GM23338 (cell line): ENCODE data around the gene CHST11. TPM values are rescaled to one million over a fixed set of nuclear protein-coding genes. Genes with fewer than 3 reads are reported as not detected.
A peak's percentile ranks its signal among the peaks of the same experiment; 100 is the strongest.

Experiments used
- ATAC-seq: fragments of 200-7000 bp; cut with Tn5 transposase; 3 replicates; pipeline ENCODE4 v1.9.1; 2020
- DNase-seq: peaks from one replicate; pipeline ENCODE4 v3.0.0-alpha.2; 2015; ENCODE audit warnings: low spot score
- H2AFZ ChIP-seq: fragments of 200-600 bp; sonication (generic); 2 replicates; pipeline ENCODE4 v1.8.0; 2016; ENCODE audit warnings: antibody characterized with exemption, mild to moderate bottlenecking, moderate library complexity
- H3F3A ChIP-seq: fragments of 200-600 bp; sonication (generic); replicated peaks from 2 replicates; pipeline ENCODE4 v1.8.0; 2017; ENCODE audit warnings: antibody characterized with exemption, mixed run types, low read depth
- H3K27ac ChIP-seq: fragments of 200-600 bp; sonication (generic); 2 replicates; pipeline ENCODE4 v1.6.1; 2016; ENCODE audit warnings: low read depth
- H3K27me3 ChIP-seq: fragments of 200-600 bp; sonication (generic); 2 replicates; pipeline ENCODE4 v1.8.0; 2016; ENCODE audit warnings: mild to moderate bottlenecking, mixed run types, moderate library complexity; ENCODE audit not compliant: insufficient read depth
- H3K36me3 ChIP-seq: fragments of 200-600 bp; sonication (generic); 2 replicates; pipeline ENCODE4 v1.8.0; 2016; ENCODE audit warnings: mild to moderate bottlenecking; ENCODE audit not compliant: insufficient read depth
- H3K4me1 ChIP-seq: fragments of 200-600 bp; sonication (generic); 2 replicates; pipeline ENCODE4 v1.8.0; 2016; ENCODE audit warnings: mild to moderate bottlenecking, moderate library complexity; ENCODE audit not compliant: insufficient read depth
- H3K4me2 ChIP-seq: fragments of 200-600 bp; sonication (generic); 2 replicates; pipeline ENCODE4 v1.7.1; 2017; ENCODE audit warnings: mixed run types
- H3K4me3 ChIP-seq: fragments of 200-600 bp; sonication (generic); 2 replicates; pipeline ENCODE4 v1.6.1; 2016; ENCODE audit warnings: mixed run types
- H3K79me2 ChIP-seq: fragments of 200-600 bp; sonication (generic); replicated peaks from 2 replicates; pipeline ENCODE4 v1.8.0; 2017; ENCODE audit warnings: mild to moderate bottlenecking; ENCODE audit not compliant: insufficient read depth
- H3K9me2 ChIP-seq: fragments of 200-600 bp; sonication (generic); 2 replicates; pipeline ENCODE4 v1.8.0; 2017; ENCODE audit not compliant: insufficient read depth
- H4K20me1 ChIP-seq: fragments of 200-600 bp; sonication (generic); replicated peaks from 2 replicates; pipeline ENCODE4 v1.8.0; 2017; ENCODE audit warnings: mild to moderate bottlenecking; ENCODE audit not compliant: insufficient read depth
- H3K27ac Mint-ChIP-seq: 2 replicates; pipeline ENCODE4 v1.8.0; 2020; ENCODE audit warnings: inconsistent platforms, mild to moderate bottlenecking, moderate library complexity, mixed read lengths
- H3K27me3 Mint-ChIP-seq: 3 replicates; pipeline ENCODE4 v1.8.0; 2022; ENCODE audit warnings: low read depth, mild to moderate bottlenecking, moderate library complexity, mixed read lengths, inconsistent platforms; ENCODE audit not compliant: insufficient read depth, poor library complexity
- H3K36me3 Mint-ChIP-seq: 3 replicates; pipeline ENCODE4 v1.8.0; 2021; ENCODE audit warnings: low read depth, mild to moderate bottlenecking, inconsistent platforms, moderate library complexity, mixed read lengths
- H3K4me1 Mint-ChIP-seq: 3 replicates; pipeline ENCODE4 v1.8.0; 2020; ENCODE audit warnings: mild to moderate bottlenecking, inconsistent platforms, mixed read lengths
- H3K4me3 Mint-ChIP-seq: 3 replicates; pipeline ENCODE4 v1.8.0; 2021; ENCODE audit warnings: moderate library complexity, mild to moderate bottlenecking, inconsistent platforms, mixed read lengths
- H3K9me3 Mint-ChIP-seq: 3 replicates; pipeline ENCODE4 v1.8.0; 2020; ENCODE audit warnings: moderate library complexity, mild to moderate bottlenecking, inconsistent platforms, mixed read lengths
- CREB1 ChIP-seq: fragments of 250-450 bp; sonication (Bioruptor Pico); IDR thresholded peaks from 2 replicates; pipeline ENCODE4 v1.5.0; 2020; ENCODE audit warnings: low read depth, mild to moderate bottlenecking, moderate library complexity
- CTCF ChIP-seq, 2 experiments: fragments of 200-600 bp in 1 of 2; sonication (generic) in 1 of 2; conservative IDR thresholded peaks; 2 replicates each; pipeline versions ENCODE4 v1.5.1 to v1.6.1; 2016 to 2017; ENCODE audit warnings: antibody characterized with exemption in 2 of 2, low read depth in 2 of 2, mild to moderate bottlenecking in 2 of 2, moderate library complexity in 1 of 2
- ETS1 ChIP-seq: IDR thresholded peaks from 2 replicates; pipeline ENCODE4 v1.6.1; 2016; ENCODE audit warnings: antibody characterized with exemption
- EZH2 ChIP-seq: fragments of 200-600 bp; sonication (generic); IDR thresholded peaks from one replicate; pipeline ENCODE4 v1.8.0; 2017; ENCODE audit warnings: antibody characterized with exemption, mild to moderate bottlenecking, low read depth; ENCODE audit not compliant: unreplicated experiment
- EZH2phosphoT487 ChIP-seq: fragments of 200-600 bp; sonication (generic); IDR thresholded peaks from one replicate; pipeline ENCODE4 v1.8.1; 2018; ENCODE audit warnings: antibody characterized with exemption; ENCODE audit not compliant: unreplicated experiment
- JUNB ChIP-seq: IDR thresholded peaks from one replicate; pipeline ENCODE4 v1.6.1; 2016; ENCODE audit warnings: antibody characterized with exemption; ENCODE audit not compliant: unreplicated experiment
- NANOG ChIP-seq: IDR thresholded peaks from 2 replicates; pipeline ENCODE4 v1.6.1; 2016; ENCODE audit warnings: antibody characterized with exemption, borderline replicate concordance
- POLR2AphosphoS5 ChIP-seq: IDR thresholded peaks from 2 replicates; pipeline ENCODE4 v1.6.1; 2016; ENCODE audit warnings: antibody characterized with exemption, low read depth
- STAT1 ChIP-seq: IDR thresholded peaks from one replicate; pipeline ENCODE4 v1.6.1; 2016; ENCODE audit warnings: antibody characterized with exemption; ENCODE audit not compliant: unreplicated experiment
- ZNF114 ChIP-seq: fragments of 250-450 bp; sonication (Bioruptor Pico); IDR thresholded peaks from 2 replicates; pipeline ENCODE4 v1.5.0; 2020; ENCODE audit warnings: mild to moderate bottlenecking, moderate library complexity
- ZNF331 ChIP-seq: fragments of 250-450 bp; sonication (Bioruptor Pico); IDR thresholded peaks from 2 replicates; pipeline ENCODE4 v1.5.0; 2020; ENCODE audit warnings: low read depth, mild to moderate bottlenecking, moderate library complexity
- ZNF462 ChIP-seq: fragments of 250-450 bp; sonication (Bioruptor Pico); IDR thresholded peaks from 2 replicates; pipeline ENCODE4 v1.5.0; 2020; ENCODE audit warnings: mild to moderate bottlenecking, moderate library complexity
- polyA plus RNA-seq: library from polyadenylated mRNA; unstranded; fragments of >200 nt; fragmentation: Nextera tagmentation; extraction: Ambion mirVana; gene quantifications from 2 replicates; pipeline ENCODE4 v1.2.1, GENCODE V29; 2016
- total RNA-seq: library from RNA; depleted of rRNA; stranded (reverse); fragments of >200 nt; shearing (Covaris generic); gene quantifications from 2 replicates; pipeline ENCODE4 v1.2.3, GENCODE V29; 2014
- TF ChIP-seq, protein P1 (sequence below): IDR thresholded peaks from one replicate; pipeline ENCODE4 v1.6.1; 2018; ENCODE audit warnings: antibody characterized with exemption; ENCODE audit not compliant: unreplicated experiment

The CHST11 gene
- total and polyA plus RNA-seq, 2 experiments from 2014 or later, result 7.7 to 25.7 TPM

DNA sequence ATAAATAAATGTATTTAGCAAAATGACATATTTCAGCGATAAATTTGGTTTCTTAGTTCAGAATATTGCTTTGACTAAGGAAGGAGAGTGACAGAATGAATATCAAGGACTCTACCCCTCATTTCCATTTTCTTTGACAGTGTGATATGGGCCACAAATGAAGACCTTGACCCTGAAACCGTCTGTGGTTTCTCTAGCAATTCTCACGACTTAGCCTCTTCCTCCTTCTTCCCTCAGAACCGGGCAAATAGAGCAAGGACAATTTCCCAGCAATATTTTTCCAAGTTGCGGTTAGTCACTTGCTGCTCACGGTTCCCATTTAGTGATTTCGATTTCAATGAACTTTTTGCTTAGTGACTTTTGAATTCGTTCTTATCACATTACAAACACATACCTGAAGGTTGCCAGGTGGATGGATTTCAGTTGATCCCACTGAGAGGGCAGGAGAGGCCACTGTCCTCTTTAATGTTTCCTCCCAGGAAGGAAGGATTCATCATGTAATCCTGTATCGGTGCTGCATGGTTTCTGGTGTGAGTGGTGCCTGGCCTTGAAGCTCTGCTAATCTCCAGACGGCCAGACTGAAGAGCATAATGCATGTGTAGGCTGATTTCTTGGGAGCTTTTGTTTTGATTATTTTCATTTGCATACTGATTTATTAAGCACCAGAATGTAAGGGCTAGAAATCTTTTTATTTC lies 77.6 kb downstream of the CHST11 start:
- no peaks in the 10 kb centered on the region; the same call in 1 of the 2 replicates for H3K36me3 ChIP-seq
- DNase-seq, result peak; percentile 35
- Mint-ChIP-seq H3K36me3 (no peaks in the 10 kb centered on the region), H3K9me3 (no peaks in the 10 kb centered on the region), H3K4me3 (0 out of 3 replicates have a peak overlapping the region, but pooled peaks have one; percentile 0), H3K27me3 (peaks cover 3% of the 10 kb centered on the region), H3K4me1 (peaks cover 23% of the 10 kb centered on the region), H3K27ac (0 out of 2 replicates have a peak overlapping the region, but pooled peaks have one; percentile 20)
- no peak for TF ChIP-seq ZNF114
- TF ChIP-seq, protein P1, sequence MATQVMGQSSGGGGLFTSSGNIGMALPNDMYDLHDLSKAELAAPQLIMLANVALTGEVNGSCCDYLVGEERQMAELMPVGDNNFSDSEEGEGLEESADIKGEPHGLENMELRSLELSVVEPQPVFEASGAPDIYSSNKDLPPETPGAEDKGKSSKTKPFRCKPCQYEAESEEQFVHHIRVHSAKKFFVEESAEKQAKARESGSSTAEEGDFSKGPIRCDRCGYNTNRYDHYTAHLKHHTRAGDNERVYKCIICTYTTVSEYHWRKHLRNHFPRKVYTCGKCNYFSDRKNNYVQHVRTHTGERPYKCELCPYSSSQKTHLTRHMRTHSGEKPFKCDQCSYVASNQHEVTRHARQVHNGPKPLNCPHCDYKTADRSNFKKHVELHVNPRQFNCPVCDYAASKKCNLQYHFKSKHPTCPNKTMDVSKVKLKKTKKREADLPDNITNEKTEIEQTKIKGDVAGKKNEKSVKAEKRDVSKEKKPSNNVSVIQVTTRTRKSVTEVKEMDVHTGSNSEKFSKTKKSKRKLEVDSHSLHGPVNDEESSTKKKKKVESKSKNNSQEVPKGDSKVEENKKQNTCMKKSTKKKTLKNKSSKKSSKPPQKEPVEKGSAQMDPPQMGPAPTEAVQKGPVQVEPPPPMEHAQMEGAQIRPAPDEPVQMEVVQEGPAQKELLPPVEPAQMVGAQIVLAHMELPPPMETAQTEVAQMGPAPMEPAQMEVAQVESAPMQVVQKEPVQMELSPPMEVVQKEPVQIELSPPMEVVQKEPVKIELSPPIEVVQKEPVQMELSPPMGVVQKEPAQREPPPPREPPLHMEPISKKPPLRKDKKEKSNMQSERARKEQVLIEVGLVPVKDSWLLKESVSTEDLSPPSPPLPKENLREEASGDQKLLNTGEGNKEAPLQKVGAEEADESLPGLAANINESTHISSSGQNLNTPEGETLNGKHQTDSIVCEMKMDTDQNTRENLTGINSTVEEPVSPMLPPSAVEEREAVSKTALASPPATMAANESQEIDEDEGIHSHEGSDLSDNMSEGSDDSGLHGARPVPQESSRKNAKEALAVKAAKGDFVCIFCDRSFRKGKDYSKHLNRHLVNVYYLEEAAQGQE, result no peak
- TF ChIP-seq CREB1 (CRISPR knock-in tag), result no peak
- no peak for TF ChIP-seq NANOG
- no peak for TF ChIP-seq ZNF462 (CRISPR knock-in tag)
- no peak for TF ChIP-seq STAT1
- TF ChIP-seq EZH2, result no peak
- TF ChIP-seq ZNF331, result no peak
- TF ChIP-seq EZH2phosphoT487, result no peak
- TF ChIP-seq ETS1, result no peak
- no peak for TF ChIP-seq CTCF (conservative IDR thresholded peaks at IDR 0.05; ENCODE audit: low read depth in 2 of 2)
- TF ChIP-seq POLR2AphosphoS5, result no peak
- TF ChIP-seq JUNB, result no peak
- H3K27me3 ChIP-seq, result no peaks in the 10 kb centered on the region
- H3K4me2 ChIP-seq, result peak overlapping the region; percentile 36
- H3K4me1 ChIP-seq, result peaks cover 21% of the 10 kb centered on the region
- H3F3A ChIP-seq, result no peaks in the 10 kb centered on the region
- H3K27ac ChIP-seq, result peak overlapping the region; percentile 10
- H3K4me3 ChIP-seq, result no peak overlapping the region
- peak; percentile 67 for ATAC-seq
- H3K79me2 ChIP-seq, result no peaks in the 10 kb centered on the region
- 0 out of 2 replicates have a peak, but pooled peaks cover 3% of the 10 kb centered on the region for H4K20me1 ChIP-seq
- H2AFZ ChIP-seq, result no peak overlapping the region
- H3K9me2 ChIP-seq, result 0 out of 2 replicates have a peak, but pooled peaks cover 11% of the 10 kb centered on the region
